NCI-H1694 (cell line): ENCODE data around the gene SHPK.
"Not testable (repeated sequence)": the region's sequence is repeated elsewhere in the genome, so short reads cannot be mapped to it uniquely, and the experiment has no call there.

Source experiments
- DNase-seq: peaks from one replicate; lab custom pipeline; 2025; lab: John Stamatoyannopoulos, UW

Gene SHPK

DNA sequence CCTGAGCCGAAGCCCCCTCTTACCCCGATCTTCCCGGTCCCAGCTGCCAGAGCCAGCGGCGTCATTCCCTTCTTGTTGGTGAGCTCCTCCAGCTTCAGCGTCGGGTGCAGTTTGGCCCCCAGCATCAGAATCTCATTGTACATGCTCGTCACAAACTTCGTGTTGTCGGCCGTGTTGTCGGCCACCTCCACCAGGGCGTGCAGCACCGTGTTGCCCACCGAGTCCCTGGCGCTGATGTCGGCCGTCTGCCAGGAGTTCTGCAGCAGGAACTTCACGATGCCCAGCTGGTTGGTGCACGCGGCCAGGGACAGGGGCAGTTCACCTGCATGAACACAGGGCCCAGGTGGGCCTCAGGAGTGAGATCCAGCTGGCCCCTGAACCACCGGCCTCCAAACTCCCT lies 46.3 kb downstream of the SHPK start:
- DNase-seq = no peak

DNA sequence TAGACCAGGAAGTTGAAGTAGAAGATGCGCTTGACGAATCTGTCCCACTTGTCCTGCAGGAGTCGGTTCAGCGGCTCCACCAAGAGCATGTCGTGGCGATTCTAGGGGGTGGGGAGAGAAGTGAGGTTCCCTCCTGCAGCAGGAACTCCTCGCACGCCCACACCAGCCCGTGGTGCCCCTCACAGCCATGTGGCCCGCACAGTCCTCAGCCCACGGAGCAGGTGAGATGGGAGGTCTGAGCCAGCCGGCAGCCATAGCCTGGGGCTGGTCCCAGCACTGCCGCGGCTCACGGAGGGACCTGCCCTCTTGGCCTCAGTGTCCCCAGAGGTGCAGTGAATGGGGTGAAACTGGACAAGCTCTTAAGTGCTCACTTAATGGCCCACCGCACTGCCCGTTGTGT lies 50.2 kb downstream of the SHPK start:
- no peak for DNase-seq

DNA sequence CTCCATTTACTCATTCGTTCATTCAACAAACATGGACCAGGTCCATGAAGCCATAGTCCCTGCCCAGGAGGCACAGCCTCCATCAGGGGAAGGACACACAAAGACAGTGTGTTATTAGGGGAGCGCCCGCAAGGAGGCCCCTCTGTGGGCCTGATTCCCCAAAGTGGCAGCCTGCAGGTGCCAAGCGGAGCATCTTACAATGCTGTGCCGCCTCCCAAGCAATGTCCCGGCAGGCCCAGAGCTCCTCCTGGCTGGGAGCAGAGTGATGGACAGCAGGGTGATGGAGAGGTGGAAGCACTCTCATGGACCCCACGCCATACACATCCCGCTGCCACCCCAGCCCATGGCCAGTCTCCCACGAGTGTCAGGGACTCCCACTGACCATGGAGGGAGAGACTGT lies 52.6 kb downstream of the SHPK start:
- DNase-seq = no peak

DNA sequence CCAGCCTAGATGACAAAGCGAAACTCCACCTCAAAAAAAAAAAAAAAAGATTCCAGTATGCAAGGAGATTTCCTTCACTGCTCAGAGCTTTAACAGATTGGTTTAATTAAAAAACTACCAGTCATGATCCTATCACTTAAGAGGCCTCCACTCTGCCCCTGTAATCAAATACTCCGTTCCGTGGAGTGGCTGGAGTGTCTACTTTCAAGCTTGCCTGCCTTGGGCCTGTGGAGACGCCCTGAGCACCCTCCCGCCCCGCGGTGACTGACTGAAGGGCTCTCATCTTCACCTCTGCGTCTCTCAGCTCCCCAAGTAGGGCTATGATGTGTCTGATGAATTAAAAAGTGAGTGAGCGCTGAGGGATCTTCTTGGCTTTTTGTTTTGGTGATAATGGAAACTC lies 53.1 kb downstream of the SHPK start:
- no peak for DNase-seq

DNA sequence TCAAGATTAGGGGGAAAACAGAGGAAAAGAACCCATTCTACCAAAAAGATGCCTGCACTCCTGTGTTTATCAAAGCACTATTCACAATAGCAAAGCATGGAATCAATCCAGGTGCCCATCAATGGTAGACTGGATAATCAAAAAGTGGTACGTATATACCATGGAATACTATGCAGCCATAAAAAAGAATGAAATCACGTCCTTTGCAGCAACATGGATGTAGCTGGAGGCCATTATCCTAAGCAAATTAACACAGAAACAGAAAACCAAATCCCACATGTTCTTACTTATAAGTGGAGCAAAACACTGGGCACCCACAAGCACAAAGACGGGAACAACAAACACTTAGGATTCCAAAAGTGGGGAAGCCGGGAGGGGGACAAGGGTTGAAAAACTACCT lies 57.4 kb downstream of the SHPK start:
- DNase-seq = not testable (repeated sequence)

DNA sequence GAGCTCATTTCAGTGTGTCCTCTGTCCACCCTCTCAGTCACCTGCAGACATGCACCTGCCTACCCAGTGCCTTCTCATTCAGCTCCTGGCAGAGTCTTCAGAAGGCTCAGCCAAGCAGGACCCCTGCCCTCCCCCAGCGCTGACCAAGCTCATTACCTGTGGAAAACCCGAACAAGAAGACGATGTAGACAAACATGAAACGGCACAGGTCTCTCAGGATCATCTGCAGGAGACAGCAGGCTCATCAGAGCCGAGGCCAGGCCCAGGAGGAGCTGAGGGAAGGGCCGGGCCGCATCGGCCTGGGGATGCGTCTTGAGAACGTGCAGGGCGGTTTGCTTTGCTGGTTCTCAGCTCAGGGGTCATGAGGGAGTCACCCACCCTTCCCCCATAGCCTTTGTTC lies 59.1 kb downstream of the SHPK start:
- DNase-seq = no peak

DNA sequence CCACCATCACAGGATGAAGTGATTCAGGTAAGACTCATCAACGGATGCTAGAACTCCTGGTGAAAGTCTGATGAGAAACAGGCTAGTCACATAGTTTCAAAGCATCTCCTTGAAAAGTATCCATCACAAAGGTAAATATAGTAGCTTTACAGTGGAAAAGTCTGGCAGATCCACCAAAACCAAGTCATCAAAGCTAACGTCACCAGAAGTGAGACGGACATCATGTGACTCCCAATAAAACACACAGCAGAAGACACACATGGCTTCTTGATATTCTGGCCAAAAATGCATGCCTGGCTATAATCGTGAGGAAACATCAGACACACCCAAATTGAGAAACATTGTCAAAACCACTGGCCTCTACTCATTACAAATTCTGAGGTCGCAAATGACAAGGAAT lies 60.5 kb downstream of the SHPK start:
- DNase-seq = no peak

DNA sequence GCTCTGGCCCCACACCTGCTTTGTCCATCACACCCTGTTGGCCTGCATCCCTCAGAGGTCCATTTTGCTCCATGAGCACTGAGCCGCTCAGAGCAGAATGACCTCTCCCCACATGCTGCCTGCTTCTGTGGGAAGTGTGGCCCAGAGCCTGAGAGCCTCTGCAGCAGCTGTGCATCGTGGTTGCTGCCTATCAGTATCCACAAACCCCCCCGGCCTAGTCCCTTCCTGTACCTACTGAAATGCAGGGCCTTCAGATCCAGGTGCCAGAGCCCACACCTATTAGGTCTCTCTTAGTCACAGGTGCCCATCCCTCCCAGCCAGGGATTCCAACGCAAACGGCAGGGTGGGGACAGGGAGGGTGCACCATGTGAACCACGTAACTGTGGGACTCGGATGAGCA lies 61.8 kb downstream of the SHPK start:
- no peak for DNase-seq

DNA sequence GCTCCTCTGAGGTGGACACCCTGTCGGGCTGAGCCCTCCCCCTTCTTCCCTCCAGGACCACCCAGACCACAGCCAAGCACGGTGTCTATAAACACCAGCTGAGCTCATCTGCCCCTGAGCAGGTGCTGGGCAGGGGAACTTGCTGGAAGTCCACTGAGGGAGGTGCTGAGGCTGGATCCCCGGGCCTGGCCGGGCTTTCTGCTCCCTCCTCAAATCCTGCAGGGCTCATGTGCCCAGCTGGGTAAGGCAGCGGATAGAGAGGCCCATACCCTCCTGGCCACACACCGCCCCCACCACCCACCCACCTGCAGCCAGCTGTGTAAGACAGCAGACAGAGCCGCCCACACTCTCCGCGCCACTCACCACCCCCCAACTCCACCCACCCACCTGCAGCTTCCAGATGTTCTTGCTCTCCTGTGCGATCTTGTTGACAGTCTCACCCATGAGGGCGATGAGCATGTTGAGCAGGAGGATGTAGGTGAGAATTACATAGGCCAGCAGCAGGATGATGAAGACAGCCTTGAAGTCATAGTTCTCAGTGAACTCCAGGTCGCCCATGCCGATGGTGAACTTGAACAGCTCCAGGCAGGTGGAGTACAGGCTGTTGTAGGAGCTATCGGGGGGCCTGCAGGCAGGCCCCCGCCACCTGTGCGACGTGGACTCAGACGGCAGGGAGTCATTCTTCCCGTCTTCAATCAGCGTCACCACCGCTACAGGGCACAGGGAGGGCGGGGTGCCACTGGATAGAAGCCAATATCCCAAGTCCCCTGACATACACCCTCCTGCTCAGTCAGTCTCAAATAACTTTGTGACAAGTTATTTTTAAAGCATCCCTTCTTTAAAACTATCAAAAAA lies 62.6 kb downstream of the SHPK start:
- DNase-seq = no peak

DNA sequence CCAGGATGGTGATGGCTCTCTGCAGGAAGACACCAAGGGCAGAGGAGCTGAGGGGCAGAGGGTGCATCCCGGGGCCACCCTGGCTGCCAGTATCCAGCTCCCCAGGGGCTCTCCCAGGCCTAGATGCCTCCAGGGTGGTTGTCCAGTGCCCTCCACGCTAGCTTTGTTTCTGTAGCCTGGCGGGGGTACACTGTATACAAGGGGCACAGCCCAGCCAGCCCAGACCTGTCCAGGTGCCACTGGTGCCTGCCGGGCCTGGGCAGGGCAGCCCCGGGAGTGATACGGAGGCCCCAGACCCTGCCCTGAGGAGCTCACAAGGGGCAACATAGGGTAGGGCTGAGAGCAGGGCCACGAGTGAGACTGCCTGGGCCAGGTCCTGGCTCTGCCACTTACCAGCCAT lies 63.8 kb downstream of the SHPK start:
- DNase-seq = no peak

DNA sequence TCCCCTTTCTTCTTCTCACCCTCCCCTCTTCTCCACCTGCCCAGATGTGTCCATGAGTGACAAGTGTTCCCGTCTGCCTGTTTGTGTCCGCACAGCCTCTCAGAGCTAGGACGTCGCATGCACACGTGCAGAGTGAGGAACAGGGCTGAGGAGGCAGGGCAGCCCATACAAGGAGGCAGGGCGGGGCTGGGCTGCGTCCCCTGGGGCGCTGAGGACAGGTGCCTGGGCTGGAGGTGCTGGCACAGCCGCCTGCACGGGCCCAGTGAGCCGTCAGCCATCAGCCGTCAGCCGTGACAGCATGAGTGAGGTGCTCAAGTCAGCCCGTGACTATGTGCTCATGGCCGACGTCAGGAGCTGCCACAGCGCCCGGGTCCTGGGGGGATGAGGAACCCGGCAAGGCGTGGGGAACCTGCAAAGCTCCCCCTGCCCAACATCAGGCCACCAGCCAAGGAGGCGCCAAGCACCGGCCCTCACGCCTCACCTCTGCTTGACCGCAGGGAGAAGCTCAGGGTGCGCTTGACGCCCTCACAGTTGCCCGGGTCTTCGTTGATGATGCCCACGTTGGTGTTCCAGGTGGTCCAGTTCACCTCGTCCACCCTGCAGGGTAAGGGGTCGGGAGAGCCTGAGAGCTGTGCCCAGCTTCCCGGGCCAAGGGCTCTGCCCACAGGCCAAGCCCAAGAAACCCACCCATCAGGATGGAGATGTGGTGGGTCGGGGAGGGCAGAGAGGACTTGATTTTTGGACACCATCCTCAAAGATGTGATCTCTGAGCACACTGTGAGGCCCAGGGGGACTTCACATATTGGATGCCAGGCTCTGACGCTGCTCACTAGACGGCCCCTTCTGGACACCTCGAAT lies 64.8 kb downstream of the SHPK start:
- no peak for DNase-seq

DNA sequence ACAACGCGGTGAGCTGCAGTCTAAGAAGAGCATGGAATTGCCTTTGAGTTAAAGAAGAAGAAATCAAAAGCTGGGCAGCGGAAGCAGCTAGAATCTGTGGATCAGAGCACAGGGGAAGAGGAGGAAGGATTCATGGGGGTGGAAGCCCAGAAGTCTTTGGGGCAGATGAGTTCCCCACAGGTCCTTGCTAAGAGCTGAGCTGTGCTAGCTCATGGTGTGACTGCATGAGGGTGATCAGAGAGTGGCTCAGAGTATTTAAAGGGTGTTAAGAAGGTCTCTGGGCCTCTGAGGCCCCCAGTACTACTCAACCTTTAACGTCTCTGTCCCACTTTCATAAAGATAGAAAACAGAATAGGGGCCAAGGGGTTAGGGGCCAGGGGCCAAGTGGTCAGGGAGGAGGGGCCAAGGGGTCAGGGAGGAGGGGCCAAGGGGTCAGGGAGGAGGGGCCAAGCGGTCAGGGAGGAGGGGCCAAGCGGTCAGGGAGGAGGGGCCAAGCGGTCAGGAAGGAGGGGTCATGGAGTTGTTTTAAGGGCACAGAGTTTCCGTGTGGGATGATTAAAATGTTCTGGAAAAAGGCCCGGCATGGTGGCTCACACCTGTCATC lies 66.4 kb downstream of the SHPK start:
- DNase-seq = no peak

DNA sequence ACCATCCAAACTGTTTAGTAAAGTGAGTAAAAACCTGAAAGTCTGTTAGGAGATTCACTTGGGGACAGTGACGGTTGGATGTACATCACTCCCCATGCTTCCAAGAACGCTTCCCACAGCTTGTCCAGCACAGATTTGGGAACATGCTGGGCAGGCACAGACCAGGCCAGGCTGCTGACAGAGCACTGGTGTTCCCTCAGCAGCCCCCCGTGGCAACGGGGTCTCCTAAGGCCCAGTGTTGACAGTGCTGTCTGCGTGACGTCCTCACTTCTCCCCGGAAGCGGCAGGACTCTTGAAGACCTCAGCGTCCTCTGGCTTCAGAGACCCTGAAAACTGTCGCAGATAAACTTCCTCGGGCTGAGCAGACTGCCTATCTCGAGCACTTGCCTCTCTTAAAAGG lies 69.5 kb downstream of the SHPK start:
- DNase-seq = no peak

DNA sequence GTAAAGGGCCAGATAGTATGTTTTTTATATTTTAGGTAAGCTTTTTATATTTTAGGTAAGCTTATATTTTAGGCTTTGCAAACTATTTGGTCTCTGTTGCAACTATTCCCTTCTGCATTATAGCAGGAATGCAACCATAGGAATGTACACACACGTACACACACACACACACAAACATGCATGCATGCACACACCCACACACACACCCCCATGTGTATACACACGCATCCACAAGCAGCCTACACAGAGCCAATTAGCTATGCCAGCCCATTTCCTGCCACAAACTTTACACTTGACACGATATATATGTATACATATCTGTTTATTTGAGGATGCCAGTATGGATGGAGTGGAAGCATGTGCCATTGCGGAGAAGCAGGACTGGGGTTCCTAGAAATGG lies 70.9 kb downstream of the SHPK start:
- no peak for DNase-seq

DNA sequence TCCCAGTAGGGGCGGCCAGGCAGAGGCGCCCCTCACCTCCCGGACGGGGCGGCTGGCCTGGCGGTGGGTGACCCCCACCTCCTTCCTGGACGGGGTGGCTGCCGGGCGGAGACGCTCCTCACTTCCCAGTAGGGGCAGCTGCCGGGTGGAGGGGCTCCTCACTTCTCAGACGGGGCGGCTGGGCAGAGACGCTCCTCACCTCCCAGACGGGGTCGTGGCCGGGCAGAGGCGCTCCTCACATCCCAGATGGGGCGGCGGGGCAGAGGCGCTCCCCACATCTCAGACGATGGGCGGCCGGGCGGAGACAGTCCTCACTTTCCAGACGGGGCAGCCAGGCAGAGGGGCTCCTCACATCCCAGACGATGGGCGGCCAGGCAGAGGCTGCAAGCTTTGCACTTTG lies 71.8 kb downstream of the SHPK start:
- DNase-seq = not testable (repeated sequence)

DNA sequence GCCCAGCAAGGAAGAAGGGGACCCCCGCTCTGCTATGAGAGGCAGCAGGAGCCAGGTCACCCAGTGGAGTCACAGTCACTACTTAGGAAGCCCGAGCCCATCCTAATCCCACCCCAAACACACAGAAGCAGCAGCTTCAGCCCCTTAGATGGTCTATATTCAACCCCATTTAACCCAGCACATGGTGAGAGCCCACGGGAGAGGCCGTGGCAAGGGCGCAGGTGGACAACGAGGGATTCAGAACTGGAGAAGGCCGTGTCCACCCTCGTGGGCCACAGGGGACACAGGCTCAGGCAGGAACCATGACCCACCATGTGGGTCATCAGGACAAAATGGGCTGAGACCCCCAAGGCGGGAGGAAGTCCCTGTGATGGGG lies 76.8 kb downstream of the SHPK start:
- DNase-seq = no peak

DNA sequence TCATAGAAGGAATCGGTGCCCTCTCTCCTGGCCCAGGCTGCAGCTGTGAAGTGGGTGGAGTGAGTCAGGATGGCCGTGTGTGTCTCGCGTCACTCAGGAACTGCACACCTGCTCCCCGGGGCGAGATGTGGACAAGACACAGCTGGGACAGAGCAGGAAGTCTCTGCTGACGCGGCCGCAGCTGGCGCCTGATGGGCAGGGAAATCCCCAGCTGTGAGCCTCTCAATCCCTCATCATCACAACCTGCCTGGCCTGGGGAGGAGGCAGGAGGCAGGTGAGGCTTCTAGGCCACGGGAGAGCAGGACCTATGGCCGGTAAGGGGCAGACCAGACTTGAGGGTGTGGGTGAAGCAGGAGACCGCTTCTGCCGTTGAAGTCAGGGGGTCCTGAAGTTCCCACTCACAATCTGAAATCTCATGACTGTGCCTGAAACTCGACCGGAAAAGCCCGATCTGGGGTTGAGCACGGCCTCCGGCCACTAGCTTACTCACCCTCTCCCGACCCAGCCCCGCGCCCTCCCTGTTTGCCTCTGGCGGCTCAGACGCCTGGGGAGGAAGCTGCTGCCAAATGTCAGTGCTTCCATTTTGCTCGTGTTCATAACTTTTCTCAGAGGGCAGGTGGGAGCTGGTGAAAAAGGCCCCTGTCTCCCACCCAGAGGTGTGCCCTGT lies 77.3 kb downstream of the SHPK start:
- no peak for DNase-seq
